ENCODE results near the gene FAAP100. TPM values are rescaled to one million over a fixed set of nuclear protein-coding genes. Genes with fewer than 3 reads are reported as not detected.
A peak's percentile ranks its signal among the peaks of the same experiment; 100 is the strongest.

FAAP100 gene
- polyA plus RNA-seq, 1 donor (not counting 4 experiments of a cell fraction or from before 2014, with no cell fraction given) = 3.8 TPM

- Histone ChIP-seq H2AFZ (ENCODE audit: control insufficient read depth, low read length) (no peak overlapping the region), H3K9me1 (ENCODE audit: control insufficient read depth, extremely low read depth, insufficient read depth, low read length) (no peaks in the 10 kb centered on the region), H3K36me3 (ENCODE audit: control insufficient read depth in 2 of 2, extremely low read depth in 1 of 2, insufficient read depth in 2 of 2, low read length in 2 of 2) (peaks cover 21 to 32% of the 10 kb centered on the region in 2 experiments), H3K27me3 (ENCODE audit: control insufficient read depth, extremely low read depth, insufficient read depth, low read length) (no peaks in the 10 kb centered on the region), H3K9me3 (ENCODE audit: control insufficient read depth, low read depth, low read length) (no peaks in the 10 kb centered on the region), H3K4me1 (ENCODE audit: control insufficient read depth, extremely low read depth, insufficient read depth, low read length) (peaks cover 20% of the 10 kb centered on the region), H3K9ac (ENCODE audit: control insufficient read depth, extremely low read depth, insufficient read depth, low read length) (peak overlapping the region; percentile 78), H3K4me2 (ENCODE audit: control insufficient read depth, extremely low read depth, insufficient read depth, low read depth, low read length) (peak overlapping the region; percentile 92), H3K27ac (ENCODE audit: control insufficient read depth, insufficient read depth, low read length) (peak overlapping the region; percentile 65), H3K4me3 (ENCODE audit: control insufficient read depth in 2 of 3, extremely low read depth in 1 of 3, insufficient read depth in 2 of 3, low read depth in 1 of 3, low read length in 3 of 3) (peak overlapping the region in 1 of 3 experiments; percentile 88), H3K79me2 (ENCODE audit: control insufficient read depth, insufficient read depth, low read length) (peaks cover 24% of the 10 kb centered on the region), H4K20me1 (ENCODE audit: control insufficient read depth, extremely low read depth, insufficient read depth, low read length) (peaks cover 3% of the 10 kb centered on the region)
- DNase-seq (ENCODE audit: low read depth, low spot score) = peak; percentile 53
- FAIRE-seq = no peak
- TF ChIP-seq CTCF (optimal IDR thresholded peaks at IDR 0.05 in 1 of 3, IDR thresholded peaks at IDR 0.05 in 1 of 3, conservative IDR thresholded peaks at IDR 0.05 in 1 of 3; ENCODE audit: extremely low read depth in 1 of 3, insufficient read depth in 2 of 3, low read length in 3 of 3) (no peak), EZH2 (IDR thresholded peaks at IDR 0.05; ENCODE audit: low read length) (no peak)
- dilution Hi-C loops (cut with MboI; ENCODE audit: extremely low pct_ligation_motif_present, low sequenced_read_pairs) = no loop called here
These were observed 1.5 kb upstream of the FAAP100 start for GRCh38 chr17:81553616-81554181.

GRCh38 chr17:81553018-81553615, 964 bp upstream of the FAAP100 start:
- Histone ChIP-seq H3K4me1 (ENCODE audit: control insufficient read depth, extremely low read depth, insufficient read depth, low read length) (peaks cover 20% of the 10 kb centered on the region), H3K36me3 (ENCODE audit: control insufficient read depth in 2 of 2, extremely low read depth in 1 of 2, insufficient read depth in 2 of 2, low read length in 2 of 2) (peaks cover 19 to 27% of the 10 kb centered on the region in 2 experiments), H4K20me1 (ENCODE audit: control insufficient read depth, extremely low read depth, insufficient read depth, low read length) (peaks cover 3% of the 10 kb centered on the region), H3K9me3 (ENCODE audit: control insufficient read depth, low read depth, low read length) (no peaks in the 10 kb centered on the region), H3K9me1 (ENCODE audit: control insufficient read depth, extremely low read depth, insufficient read depth, low read length) (no peaks in the 10 kb centered on the region), H3K4me3 (ENCODE audit: control insufficient read depth in 2 of 3, extremely low read depth in 1 of 3, insufficient read depth in 2 of 3, low read depth in 1 of 3, low read length in 3 of 3) (peak overlapping the region; percentile 79 to 92 (median 88)), H3K9ac (ENCODE audit: control insufficient read depth, extremely low read depth, insufficient read depth, low read length) (peak overlapping the region; percentile 78), H3K27me3 (ENCODE audit: control insufficient read depth, extremely low read depth, insufficient read depth, low read length) (no peaks in the 10 kb centered on the region), H3K4me2 (ENCODE audit: control insufficient read depth, extremely low read depth, insufficient read depth, low read depth, low read length) (peak overlapping the region; percentile 92), H2AFZ (ENCODE audit: control insufficient read depth, low read length) (peak overlapping the region; percentile 58), H3K27ac (ENCODE audit: control insufficient read depth, insufficient read depth, low read length) (peak overlapping the region; percentile 65), H3K79me2 (ENCODE audit: control insufficient read depth, insufficient read depth, low read length) (peaks cover 24% of the 10 kb centered on the region)
- FAIRE-seq (no peak), DNase-seq (ENCODE audit: low read depth, low spot score) (peak; percentile 33)
- TF ChIP-seq EZH2 (IDR thresholded peaks at IDR 0.05; ENCODE audit: low read length) (no peak), CTCF (optimal IDR thresholded peaks at IDR 0.05 in 1 of 3, IDR thresholded peaks at IDR 0.05 in 1 of 3, conservative IDR thresholded peaks at IDR 0.05 in 1 of 3; ENCODE audit: extremely low read depth in 1 of 3, insufficient read depth in 2 of 3, low read length in 3 of 3) (peak in 2 of 3 experiments; percentile 26 to 27)
- dilution Hi-C loops (cut with MboI; ENCODE audit: extremely low pct_ligation_motif_present, low sequenced_read_pairs) = no loop called here
